CD4-positive, alpha-beta T cell treated with Interferon alpha-2 for 1 hour (primary cell): Measurements from ENCODE around the gene NFIB.

Experiments
- DNase-seq, 2 donors: peaks; one replicate each; pipeline ENCODE4 v3.0.0-alpha.2; 2020 to 2022

Gene NFIB

DNA sequence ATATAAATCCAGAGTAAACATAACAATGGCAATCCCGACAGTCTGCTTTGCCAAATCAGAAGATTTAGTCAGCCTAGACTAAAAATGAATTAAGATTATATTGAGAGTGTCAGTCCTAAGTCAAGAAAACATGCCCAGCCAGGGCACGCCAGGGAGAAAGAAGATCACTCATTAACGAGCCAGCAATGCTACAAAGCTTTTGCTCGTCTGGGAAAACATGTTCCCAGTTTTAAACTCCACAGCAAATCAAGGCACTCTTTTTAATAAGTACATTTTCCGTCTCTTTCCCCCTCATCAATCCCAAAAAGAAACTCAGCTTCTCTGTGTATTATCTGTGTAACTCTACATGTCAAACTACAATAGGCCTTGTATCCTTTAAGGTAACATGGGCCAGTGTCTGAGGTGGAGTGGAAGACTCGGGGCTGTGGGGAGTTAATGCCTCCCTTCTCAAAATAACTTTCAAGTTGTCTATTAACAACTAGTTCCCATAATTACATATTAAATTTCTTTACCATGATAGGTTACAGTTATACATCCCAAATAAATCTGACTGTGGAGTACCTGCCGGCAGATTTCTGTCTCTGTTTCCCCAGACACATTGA, 40.9 kb downstream of the NFIB start:
- no peak for DNase-seq

DNA sequence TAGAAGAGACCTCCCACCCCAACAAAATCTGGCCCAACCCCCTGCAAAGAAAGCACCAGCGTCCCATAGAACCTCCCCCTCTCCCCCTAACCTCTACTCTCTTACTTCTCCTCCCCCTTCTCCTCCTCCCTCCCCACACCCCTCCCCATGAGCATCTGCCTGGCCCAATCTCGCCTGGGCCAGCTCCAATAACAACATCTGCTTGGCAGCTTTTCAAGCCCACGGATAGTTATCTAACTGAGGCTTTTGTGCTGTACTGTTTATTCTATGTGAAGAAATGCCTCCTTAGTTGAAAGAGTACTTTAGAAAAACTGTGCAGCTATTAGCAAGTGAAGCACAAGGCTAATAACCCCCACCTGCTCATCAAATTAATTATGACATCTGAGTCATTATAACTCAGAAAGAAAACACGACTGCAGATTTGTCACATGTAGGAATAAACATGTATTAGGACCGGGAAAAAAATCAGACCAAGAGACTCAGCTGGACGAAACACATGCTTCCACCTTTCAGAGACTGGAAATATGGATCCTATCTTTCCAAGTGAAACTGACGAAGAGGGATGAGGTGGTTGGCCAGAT, 42.8 kb downstream of the NFIB start:
- DNase-seq: no peak

DNA sequence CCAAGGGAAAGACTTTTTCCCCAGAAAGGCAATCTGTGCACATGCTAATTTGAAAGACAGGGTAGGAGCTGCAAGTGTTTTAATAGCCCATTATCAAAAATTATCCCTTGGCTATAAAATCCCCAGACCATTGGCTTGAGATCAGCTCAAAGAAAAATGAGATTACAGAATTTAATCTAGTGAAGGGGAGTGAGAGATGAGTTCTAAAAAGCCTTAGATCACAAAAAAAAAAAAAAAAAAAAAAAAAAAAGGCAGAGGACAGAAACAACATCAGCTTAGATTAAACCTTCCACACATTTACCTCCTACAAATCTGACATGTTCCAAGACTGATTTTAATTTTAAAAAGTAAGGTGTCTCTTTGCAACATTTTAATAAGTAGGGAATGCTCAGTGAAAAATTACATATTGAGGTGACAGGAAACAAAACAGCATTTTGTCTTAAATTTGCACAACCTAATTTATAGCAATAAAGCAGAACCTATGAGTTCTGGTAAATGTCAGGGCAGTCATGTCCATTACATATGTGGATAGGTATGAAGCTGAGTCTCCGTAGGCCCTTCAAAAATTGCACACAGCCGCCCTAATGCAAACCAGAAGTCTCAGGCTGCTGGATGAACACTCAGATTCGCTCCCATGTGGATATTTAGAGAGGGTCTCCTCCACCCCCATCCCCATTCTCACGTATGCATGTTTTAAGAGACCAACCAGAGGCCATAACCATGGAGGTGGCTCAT, 43.4 kb downstream of the NFIB start:
- DNase-seq: no peak

DNA sequence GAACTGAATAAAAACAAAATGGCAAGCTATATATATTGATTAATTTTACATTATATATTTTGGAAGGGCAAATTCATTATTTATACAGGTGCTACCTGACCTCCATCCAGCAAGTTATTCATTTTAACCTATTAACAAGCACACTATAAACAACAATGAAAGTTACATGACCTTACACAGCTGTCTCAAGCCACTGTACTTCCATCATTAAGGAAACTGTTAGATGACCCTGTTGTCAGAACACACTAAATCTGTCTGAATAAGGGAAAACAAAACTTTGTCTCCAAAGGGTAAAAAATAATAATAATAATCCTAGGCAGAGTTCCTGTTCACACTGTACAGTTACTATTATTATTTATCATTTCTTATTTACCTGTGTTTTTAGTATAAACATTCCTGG, 44.0 kb downstream of the NFIB start:
- DNase-seq: no peak

DNA sequence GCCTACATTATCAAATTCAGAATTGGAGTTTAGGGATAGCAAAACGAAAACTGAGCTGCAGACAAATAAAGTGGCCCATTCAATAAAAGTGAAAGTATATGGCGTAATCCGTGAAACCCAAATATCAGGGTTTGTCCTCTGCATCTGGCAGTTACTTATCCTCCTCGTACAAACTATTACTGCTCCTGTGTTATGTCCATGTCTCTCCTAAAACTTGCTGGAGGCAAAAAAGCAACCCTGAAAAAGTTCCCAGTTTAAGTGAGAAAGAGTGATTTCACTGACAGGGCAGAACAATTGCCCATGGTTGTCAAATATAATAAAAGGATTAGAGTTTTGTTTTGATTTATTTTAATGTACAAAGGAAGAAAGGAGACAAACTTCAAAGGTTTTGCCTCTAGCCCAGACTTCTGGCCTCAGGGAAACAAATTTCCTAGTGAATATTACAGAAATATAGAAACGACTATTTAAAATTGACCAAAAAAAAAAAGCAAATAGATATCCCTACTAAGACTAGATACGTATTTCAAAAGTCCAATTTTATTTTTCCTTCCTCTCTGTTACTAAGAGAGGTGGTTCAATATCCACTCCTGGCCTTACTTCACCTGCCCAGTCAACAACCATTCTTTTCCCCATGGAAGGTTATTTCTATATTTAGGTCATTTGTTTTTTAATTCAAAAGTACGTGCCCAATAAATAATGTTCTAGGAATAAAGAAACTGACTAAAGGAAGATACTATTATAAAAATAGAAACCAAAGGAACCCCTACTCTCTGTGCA, 50.0 kb downstream of the NFIB start:
- no peak for DNase-seq

DNA sequence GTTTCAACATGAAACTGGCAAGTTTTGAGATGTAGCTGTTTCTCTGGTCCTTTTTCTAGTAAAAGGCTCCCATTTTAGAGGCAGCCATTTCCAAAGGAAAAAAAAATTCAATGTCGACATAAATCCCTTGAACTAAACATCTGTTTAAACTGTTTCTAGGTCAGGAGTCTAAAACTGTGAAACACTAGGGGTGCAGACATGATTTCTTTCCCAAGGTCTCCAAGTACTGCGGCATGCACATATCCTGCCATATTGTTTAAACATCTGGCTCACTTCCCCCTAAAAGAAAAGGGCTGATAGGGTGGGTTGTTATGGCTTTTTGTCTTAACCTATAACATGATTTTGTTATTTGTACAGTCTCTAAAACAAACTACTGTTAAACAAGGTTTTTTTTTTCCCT, 51.1 kb downstream of the NFIB start:
- DNase-seq: no peak

DNA sequence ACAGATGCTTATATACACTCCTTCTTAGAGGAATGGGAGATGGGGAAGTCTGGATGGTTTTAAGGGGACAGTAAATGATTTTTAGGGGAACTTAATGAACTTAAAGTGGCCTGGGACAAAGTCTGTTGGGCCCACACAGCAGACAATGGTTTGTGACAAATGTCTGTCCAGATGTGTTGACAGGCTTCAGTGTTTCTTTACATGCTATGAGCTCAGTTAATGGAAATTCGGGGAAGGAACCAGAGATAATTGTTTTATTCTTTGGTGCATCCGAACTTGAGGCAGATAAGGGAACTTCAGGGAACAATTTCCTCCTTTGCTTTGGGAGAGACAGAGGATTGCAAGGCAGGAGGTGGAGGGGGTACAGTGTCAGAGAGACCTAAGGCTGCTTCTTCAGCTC, 52.3 kb downstream of the NFIB start:
- no peak for DNase-seq

DNA sequence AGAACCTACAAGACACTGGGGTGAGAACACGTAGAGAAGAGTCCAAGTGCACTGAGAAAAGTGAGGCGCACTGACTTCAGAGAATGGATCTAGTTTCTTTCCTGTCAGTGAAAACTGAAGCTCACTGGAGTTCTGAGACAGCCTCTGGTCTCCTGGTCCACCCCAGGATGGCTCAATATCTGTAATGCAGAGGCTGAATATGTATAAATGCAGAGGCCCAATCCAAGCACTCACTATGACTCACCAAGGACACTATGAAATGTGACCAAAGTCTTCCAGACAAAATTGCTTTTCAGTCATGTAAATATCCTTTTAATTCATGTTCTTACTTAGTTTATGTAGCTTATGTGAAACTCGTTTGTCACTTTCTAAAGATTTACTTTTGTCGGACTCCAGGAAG, 53.8 kb downstream of the NFIB start:
- DNase-seq: no peak

DNA sequence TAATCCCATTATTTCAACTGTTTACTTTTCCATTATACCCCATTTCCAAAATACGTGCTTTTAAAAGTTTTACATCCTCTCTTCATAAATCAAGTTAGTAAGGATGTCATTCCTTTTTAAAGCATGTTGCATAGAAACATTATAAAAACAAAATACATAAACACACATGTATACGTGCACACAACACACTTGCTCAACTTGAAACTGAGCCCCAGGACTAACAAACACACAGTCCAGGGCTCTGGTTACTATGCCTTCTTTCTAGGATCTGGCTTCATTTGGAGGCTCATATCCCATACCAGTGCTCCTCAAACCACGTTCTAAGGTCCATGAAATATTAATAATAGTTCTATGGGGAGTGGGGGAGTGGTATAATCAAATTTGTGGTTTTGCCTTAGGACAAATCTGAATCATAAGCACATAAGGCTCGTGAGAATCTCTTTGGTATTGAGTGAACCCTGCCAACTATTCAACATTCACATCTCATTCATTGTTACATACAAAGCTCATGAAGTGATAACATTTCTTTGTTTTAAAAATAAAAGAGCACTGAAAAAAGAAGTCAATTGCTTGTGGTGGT, 55.2 kb downstream of the NFIB start:
- no peak for DNase-seq

DNA sequence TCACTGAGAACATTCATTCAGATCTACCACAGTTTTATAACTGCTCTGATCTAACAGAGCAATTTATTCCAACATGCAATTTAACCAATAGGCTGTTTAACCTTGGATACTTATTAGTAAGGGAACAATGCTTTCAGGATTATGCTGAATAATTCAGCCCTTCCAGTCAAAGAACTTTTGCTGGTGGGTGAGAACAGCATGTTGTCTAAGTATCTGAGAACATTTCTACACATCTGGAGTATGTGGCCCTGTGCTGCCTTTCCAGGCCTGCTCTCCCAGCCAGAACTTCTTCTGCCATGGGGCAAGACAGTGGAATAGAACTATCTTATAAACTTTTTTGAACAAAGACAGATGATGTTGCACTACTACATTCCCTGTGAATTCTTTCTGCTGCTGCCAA, 55.8 kb downstream of the NFIB start:
- no peak for DNase-seq

DNA sequence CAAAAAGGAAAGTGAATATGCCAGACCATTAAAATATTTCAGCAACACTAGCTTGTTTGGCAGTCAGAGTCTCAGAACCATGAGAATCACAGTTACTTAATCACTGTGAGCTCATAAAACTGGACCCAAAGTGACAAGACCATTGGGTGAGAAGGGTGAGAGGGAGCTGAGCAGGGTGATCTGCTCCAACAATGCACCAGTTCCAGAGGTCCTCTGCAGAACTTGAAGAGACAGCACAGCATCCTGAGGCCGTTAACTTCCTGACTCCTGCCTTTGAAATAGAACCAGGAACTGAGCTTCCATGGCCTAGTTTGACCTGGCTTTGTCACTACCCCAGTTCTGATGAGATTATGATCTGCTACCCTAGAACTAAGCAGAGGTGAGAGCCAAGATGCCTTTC, 57.4 kb downstream of the NFIB start:
- DNase-seq: no peak

DNA sequence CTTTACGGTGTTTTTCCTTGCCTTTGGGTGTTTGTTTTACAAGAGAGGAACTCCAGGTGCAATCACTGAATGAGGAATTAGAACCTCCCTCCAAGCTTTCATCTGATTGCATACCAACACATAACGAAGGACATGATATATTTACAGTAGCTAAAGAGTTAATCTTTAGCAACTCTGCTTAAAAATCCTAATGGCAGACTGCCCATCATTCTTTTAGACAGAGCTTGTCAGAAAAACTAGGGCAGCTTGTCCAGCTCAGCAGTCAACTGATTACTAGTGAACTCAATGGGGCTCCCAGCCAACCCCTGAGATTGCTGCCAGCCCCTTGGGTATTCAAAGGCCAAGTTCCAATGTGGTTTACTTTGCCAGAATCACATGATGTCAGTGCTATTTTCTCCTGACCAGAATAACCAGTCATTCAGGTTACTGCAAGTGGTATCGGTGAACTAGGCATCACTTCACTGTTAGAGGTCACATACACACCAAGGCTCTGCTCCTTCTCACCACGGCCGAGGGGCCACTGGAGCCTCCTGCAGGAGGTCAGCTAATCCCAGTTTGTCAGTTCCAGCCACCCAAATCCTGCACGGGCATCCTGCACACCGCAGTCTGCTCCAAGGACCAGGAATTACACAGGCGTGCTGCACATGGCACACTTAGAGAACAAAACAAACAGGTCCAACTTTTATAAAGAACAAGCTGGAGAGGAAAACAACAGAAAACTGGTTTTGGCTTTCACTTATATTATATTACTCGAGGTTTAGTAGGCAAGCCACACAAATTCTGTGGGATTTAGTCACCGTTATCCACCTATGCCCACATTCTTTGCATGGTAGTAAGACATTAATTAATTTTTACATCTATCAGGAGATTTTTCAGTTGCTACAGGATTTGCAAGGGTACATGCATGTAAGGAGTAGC, 62.5 kb downstream of the NFIB start:
- no peak for DNase-seq

DNA sequence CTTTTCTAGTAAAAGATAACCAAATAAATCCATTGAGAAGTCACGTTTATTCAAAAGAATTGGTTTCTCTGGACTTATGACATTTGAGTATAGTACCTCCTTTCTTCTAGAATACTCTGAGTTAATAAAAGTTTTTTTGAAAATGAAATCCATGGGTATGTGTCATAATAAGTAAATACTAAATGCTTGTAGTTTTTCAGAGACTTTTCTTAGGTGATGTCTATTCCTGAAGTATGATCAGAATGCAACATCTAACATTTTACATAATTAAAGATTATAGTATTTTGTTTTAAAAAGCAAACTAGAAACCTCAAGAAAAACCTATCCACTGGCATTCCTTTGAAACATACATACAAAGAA, 63.2 kb downstream of the NFIB start:
- no peak for DNase-seq

DNA sequence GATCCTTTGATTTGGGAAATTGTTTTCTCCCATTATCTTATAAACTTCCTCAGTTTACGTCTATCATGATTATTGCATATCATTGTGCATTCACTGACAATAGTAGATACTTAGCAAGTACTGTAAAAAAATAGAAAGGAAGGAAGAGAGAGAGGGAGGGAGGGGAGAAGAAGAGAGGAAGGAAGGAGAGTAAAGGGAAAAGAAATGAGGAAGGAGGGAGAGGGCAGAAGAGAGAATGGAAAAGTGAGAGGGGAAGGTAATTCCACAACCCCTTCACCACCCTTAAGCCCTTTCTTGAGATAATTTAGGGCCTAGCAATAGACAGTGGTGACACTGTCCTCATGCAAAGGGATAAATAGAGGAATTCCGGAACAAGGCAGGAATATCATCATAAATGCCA, 64.4 kb downstream of the NFIB start:
- no peak for DNase-seq

DNA sequence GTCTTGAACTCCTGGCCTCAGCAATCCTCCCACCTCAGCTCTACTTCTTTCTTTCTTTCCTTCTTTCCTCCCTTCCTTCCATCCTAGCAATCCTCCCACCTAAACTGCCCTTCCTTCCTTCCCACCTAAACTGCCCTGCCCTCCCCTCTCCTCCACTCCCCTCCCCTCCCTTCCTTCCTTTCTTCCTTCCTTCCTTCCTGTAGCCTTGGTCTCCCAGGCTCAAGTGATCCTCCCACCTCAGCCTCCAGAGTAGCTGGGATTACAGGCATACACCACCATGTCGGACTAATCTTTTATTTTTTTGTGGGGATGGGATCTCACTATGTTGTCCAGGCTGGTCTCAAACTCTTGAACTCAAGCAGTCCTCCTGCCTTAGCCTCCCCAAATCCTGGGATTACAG, 65.8 kb downstream of the NFIB start:
- no peak for DNase-seq

DNA sequence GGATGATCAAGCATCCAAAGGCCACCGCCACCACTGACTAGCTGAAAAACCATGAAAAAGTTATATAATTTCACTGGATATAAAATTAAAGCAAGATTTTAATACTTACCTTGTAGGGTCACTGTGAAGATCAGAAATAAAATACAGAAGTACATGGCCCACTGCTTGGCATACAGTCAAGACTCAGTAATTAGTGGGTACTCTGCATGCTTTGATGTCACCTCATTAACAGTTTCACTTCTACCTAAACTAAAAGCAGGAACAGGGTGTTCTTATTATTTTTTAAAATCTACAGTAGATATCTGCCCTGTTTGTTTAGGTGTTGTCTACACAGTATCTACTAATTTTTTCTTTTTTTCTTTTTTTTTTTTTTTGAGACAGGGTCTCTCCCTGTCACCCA, 66.4 kb downstream of the NFIB start:
- DNase-seq: no peak

DNA sequence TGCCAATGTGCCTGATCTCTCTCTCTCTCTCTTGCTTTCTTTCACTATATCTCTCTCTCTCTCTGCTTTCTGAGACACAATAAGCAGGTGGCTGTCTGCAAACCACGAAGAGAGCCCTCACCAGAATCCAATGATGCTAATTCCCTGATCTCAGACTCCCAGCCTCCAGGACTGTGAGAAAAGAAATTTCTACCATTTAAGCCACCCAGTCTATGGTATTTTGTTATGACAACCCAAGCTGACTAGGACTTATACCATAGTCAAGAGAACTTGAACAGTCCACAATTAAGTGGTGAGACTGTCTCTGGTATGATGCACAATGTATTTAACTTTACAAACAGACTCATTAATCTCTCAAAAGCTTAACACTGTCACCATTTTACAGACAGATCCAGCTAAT, 67.0 kb downstream of the NFIB start:
- DNase-seq: no peak

DNA sequence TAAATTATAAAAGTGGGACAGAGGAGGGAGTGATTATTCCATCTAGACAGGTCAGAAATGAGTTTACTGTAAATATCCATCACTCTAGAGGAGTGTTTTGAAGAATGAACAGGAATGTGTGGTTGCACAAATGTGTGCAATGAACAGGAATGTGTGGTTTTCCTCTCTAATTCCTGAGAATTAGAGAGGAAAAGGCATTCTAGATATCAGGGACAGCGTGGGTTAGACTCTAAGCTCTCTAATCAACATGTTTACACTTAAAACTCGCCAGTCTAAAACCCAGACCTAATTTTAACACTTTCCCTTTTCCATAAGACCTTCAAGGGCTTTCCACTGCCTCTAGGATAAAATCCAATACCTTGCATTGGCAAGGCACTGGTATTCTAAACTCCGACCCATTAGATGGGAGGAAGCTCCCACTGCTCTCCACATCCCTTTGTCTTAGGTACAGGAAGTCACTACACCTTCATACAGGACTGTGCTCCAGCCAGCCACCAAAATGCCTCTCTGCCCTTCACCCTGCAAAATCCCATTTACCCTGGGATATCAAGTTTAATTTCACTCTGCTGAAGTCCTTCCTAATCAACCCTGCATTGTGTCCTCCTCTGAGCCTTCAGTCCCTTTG, 67.9 kb downstream of the NFIB start:
- DNase-seq: no peak

DNA sequence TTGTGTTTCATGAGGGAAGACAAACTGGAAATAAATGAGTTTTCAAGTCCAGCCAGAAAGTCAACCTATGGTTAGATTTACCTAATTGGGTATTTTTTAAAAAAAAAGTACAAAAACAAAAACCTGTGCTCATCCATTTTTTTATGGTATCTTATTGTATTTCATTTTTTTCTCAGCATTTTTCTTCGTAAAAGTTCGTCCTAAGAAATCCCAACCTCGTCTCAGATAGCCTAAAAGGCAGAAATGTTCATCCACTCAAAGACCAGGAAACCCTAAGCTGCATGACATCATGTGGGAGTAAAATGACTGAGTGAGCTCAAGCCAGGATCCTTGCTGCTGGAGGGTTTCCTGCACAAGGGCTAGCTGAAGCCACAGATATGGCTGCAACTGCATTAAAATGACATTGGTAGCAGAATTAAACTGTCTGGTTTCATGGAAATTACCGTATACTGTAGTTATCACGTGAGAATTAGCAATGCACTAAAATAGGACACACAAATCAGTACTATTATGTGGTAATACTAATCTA, 70.4 kb downstream of the NFIB start:
- no peak for DNase-seq

DNA sequence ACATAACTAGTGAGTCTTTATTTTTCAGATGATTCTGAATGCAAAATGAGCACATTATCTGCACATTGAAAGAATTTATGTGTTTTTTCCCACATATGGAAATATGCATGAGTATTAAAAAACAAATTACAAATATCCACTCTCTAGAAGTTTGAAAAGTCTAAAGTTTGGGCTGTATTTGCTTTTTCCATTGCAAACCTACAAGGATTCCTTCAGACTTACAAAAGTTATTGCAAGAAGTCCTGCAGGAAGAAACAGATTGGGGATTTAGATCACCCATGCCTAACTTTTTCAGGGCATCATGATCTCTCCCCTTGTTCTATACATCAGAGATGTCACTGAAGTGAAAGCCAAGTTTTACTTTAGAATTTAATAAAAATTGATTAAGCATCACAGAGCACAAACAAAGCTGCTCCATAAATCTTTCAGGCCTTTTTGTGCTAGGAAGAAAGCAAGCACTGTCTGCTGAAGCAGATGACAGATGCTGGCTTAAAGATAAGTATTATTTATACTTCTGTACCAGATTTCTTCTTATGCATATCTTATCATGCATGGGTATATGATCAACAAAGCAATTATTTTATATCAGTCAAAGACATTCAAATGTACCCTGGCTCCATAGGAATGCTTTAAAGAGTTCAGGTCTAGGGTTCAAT, 71.7 kb downstream of the NFIB start:
- no peak for DNase-seq

DNA sequence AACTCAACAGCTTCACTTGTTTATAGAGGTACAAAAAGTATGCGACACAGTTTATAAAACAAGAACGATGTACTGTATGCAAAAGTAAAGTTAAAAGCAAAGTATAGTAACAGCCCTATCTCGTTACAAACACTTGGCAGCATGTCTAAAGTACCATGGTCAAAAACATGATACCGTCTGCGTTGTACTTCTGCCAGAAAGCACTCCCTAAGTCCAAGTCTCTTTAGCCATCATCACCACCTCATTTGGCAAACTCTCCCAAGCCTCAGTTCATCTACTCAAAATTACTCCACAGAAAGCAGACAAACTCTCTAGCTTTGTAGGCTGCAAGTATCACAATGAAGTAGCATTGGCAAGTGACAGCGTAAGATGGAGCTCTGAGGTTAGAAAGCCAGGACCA, 73.4 kb downstream of the NFIB start:
- DNase-seq: no peak
